ENCODE results near the gene TGFA.

Gene TGFA

GRCh38 chr2:70531419-70532086, 22.1 kb downstream of the TGFA start:
- no peak overlapping the region for H3K27ac ChIP-seq
- no peak for TF ChIP-seq ZFX (IDR thresholded peaks at IDR 0.05; ENCODE audit: borderline replicate concordance)
- no peak for TF ChIP-seq CTCF (IDR thresholded peaks at IDR 0.05)

GRCh38 chr2:70529610-70530009, 24.0 kb downstream of the TGFA start:
- H3K27ac ChIP-seq: no peak overlapping the region
- no peak for TF ChIP-seq ZFX (IDR thresholded peaks at IDR 0.05; ENCODE audit: borderline replicate concordance)
- TF ChIP-seq CTCF (IDR thresholded peaks at IDR 0.05): no peak

GRCh38 chr2:70528929-70529328, 24.7 kb downstream of the TGFA start:
- TF ChIP-seq ZFX (IDR thresholded peaks at IDR 0.05; ENCODE audit: borderline replicate concordance) (no peak), CTCF (IDR thresholded peaks at IDR 0.05) (no peak)
- H3K27ac ChIP-seq: no peak overlapping the region

GRCh38 chr2:70528276-70528675, 25.4 kb downstream of the TGFA start:
- H3K27ac ChIP-seq: no peak overlapping the region
- TF ChIP-seq ZFX (IDR thresholded peaks at IDR 0.05; ENCODE audit: borderline replicate concordance) (no peak), CTCF (IDR thresholded peaks at IDR 0.05) (no peak)

GRCh38 chr2:70527447-70528080, 26.1 kb downstream of the TGFA start:
- TF ChIP-seq CTCF (IDR thresholded peaks at IDR 0.05): no peak
- no peak for TF ChIP-seq ZFX (IDR thresholded peaks at IDR 0.05; ENCODE audit: borderline replicate concordance)
- no peak overlapping the region for H3K27ac ChIP-seq

GRCh38 chr2:70526126-70526525, 27.5 kb downstream of the TGFA start:
- TF ChIP-seq ZFX (IDR thresholded peaks at IDR 0.05; ENCODE audit: borderline replicate concordance): no peak
- TF ChIP-seq CTCF (IDR thresholded peaks at IDR 0.05): no peak
- no peak overlapping the region for H3K27ac ChIP-seq

- no peak overlapping the region for H3K27ac ChIP-seq
- TF ChIP-seq CTCF (IDR thresholded peaks at IDR 0.05): no peak
- no peak for TF ChIP-seq ZFX (IDR thresholded peaks at IDR 0.05; ENCODE audit: borderline replicate concordance)
These were observed 28.6 kb downstream of the TGFA start for GRCh38 chr2:70525032-70525431.
